BJ (cell line): ENCODE data around the gene ASNSD1. TPM values are rescaled to one million over a fixed set of nuclear protein-coding genes. Genes with fewer than 3 reads are reported as not detected.

Experiments
- CTCF ChIA-PET: fragments of 350-600 bp; formaldehyde crosslinking; extraction: SDS; loops from one replicate; lab custom pipeline; 2021; ENCODE audit warnings: antibody characterized with exemption, inconsistent platforms; lab: Yijun Ruan, JAX
- POLR2A ChIA-PET: fragments of 300-600 bp; sonication (Branson Sonifier 250); formaldehyde crosslinking; extraction: SDS; loops from one replicate; lab custom pipeline; 2021; ENCODE audit warnings: antibody characterized with exemption; lab: Charles Lee
- DNase-seq: peaks from one replicate; pipeline ENCODE4 v3.0.0-alpha.2; 2011; ENCODE audit warnings: low read depth
- H3K27me3 ChIP-seq: 2 replicates; pipeline ENCODE4 v1.6.0; 2011; ENCODE audit warnings: low read length; ENCODE audit not compliant: control insufficient read depth, insufficient read depth
- H3K36me3 ChIP-seq: 2 replicates; pipeline ENCODE4 v1.5.1; 2011; ENCODE audit warnings: low read length; ENCODE audit not compliant: control insufficient read depth, insufficient read depth
- H3K4me3 ChIP-seq: 2 replicates; pipeline ENCODE4 v1.5.1; 2011; ENCODE audit warnings: low read depth, mild to moderate bottlenecking, control low read depth, low read length
- CTCF ChIP-seq: IDR thresholded peaks from 2 replicates; pipeline ENCODE4 v1.5.1; 2011; ENCODE audit warnings: low read depth, mild to moderate bottlenecking, control low read depth, inconsistent platforms, low read length, moderate library complexity; ENCODE audit not compliant: insufficient read depth
- polyA plus RNA-seq: library from polyadenylated mRNA; depleted of rRNA; stranded (reverse); fragments of >200 nt; gene quantifications from 2 replicates; pipeline ENCODE4 v1.2.3, GENCODE V29; 2011

The ASNSD1 gene
- polyA plus RNA-seq, 1 experiment: 24.1 TPM

- POLR2A ChIA-PET: no interaction called here
- TF ChIP-seq CTCF: no peak
- no peak overlapping the region for H3K4me3 ChIP-seq
- no peaks in the 10 kb centered on the region for H3K36me3 ChIP-seq
- DNase-seq: no peak
- no peaks in the 10 kb centered on the region for H3K27me3 ChIP-seq
- CTCF ChIA-PET: interaction anchor here (0.6 kb wide), 1 partner anchor 30 kb away, joined by 3 read pairs; no protein-coding TSS in a partner anchor
Observed at GRCh38 chr2:189618197-189618596, 43.1 kb upstream of the ASNSD1 start.

GRCh38 chr2:189621781-189622180, 39.5 kb upstream of the ASNSD1 start:
- CTCF ChIA-PET: no interaction called here
- no peaks in the 10 kb centered on the region; the same call in 1 of the 2 replicates for H3K27me3 ChIP-seq
- no peak for DNase-seq
- no peak overlapping the region for H3K4me3 ChIP-seq
- H3K36me3 ChIP-seq: no peaks in the 10 kb centered on the region
- TF ChIP-seq CTCF: no peak
- POLR2A ChIA-PET: no interaction called here

GRCh38 chr2:189623049-189623448, 38.2 kb upstream of the ASNSD1 start:
- TF ChIP-seq CTCF: no peak
- CTCF ChIA-PET: no interaction called here

GRCh38 chr2:189624648-189625355, 36.5 kb upstream of the ASNSD1 start:
- DNase-seq: no peak
- ChIA-PET POLR2A (no interaction called here), CTCF (interaction anchor here (0.9 kb wide), 1 partner anchor 9 kb away, joined by 3 read pairs; no protein-coding TSS in a partner anchor)
- no peaks in the 10 kb centered on the region; the same call in 1 of the 2 replicates for H3K27me3 ChIP-seq
- no peak for TF ChIP-seq CTCF
- no peak overlapping the region for H3K4me3 ChIP-seq
- H3K36me3 ChIP-seq: no peaks in the 10 kb centered on the region

More at GRCh38 chr2:189623049-189623448, 38.2 kb upstream of the ASNSD1 start:
- POLR2A ChIA-PET: no interaction called here
- no peaks in the 10 kb centered on the region for H3K36me3 ChIP-seq
- H3K27me3 ChIP-seq: no peaks in the 10 kb centered on the region; the same call in 1 of the 2 replicates
- no peak for DNase-seq
- no peak overlapping the region for H3K4me3 ChIP-seq

GRCh38 chr2:189625636-189626035, 35.6 kb upstream of the ASNSD1 start:
- Histone ChIP-seq H3K36me3 (no peaks in the 10 kb centered on the region), H3K4me3 (no peak overlapping the region), H3K27me3 (no peaks in the 10 kb centered on the region; the same call in 1 of the 2 replicates)
- CTCF ChIA-PET: interaction anchor here (0.9 to 2.4 kb wide), 2 partner anchors 10 to 12 kb away, joined by 3 to 10 read pairs; no protein-coding TSS in a partner anchor
- POLR2A ChIA-PET: no interaction called here
- no peak for DNase-seq
- no peak for TF ChIP-seq CTCF
